Fibroblast of skin of right biceps (primary cell): Measurements from ENCODE around the gene CDK6.

Source experiments
- DNase-seq: peaks from one replicate; pipeline ENCODE4 v3.0.0-alpha.2; 2013

The CDK6 gene

DNA sequence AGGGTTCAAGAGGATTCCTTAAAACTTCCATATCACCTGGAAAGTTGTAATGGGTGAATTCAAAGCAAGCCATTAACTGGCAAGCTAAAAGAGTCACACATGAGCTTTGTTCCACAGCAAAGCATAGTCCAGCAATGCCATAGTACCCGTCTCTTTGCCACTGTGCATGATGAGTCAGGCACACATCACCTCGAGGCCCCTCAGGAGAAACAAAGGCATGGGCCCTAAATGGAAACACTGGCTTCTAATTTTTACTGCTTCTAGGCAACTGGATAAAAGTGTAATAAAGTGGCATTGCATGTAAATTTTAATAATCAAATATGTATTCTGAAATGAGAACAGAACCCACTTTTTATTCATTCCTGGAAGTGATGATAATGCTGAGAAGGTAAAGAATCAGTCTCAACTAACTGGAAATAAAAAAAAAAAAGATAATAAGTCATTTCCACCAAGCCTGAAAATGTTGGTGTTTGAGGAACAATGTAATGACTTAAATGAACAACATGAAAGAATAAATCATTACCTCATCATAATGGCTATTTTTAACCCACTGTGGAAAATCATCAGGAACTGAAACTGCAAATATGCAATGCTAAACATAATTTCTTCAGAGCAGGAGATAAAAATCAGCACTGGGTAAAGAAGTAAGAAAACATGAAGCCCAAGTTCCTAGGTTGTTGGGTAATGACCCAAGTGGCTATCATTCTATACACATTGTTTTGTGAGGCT, 104.9 kb downstream of the CDK6 start:
- peak; percentile 64 for DNase-seq

DNA sequence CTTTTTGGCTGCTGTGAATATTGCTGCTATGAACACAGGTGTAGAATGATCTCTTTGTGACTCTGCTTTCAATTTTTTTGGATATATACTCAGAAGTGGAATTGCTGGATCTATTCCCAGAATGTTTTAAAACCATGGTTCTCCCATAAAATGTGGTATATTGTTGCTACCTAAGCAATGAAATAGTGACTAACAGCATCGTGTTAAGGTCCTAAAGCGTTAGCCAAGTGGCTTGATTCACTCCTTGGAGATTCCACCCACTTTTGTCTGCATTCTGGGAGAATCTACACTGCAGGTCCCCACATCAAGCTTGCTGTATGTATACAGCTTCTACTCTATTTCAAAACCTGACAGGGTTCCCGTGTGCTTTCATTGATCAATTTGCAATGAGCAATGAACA, 105.6 kb downstream of the CDK6 start:
- DNase-seq, result peak; percentile 71

DNA sequence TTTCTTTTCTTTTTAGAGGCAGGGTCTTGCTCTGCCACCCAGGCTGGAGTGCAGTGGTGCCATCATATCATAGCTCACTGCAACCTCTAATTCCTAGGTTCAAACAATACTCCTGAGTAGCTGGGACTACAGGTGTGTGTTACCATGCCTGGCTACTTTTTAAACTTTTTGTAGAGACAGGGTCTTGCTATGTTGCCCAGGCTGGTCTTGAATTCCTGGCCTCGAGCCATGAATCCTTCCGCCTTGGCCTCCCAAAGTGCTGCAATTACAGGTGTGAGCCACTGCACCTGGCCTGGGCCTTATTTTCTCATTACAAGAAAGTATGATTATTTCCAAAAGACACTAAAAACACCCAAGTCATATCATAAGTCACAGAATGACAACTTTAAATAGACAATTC, 106.6 kb downstream of the CDK6 start:
- DNase-seq, result no peak

DNA sequence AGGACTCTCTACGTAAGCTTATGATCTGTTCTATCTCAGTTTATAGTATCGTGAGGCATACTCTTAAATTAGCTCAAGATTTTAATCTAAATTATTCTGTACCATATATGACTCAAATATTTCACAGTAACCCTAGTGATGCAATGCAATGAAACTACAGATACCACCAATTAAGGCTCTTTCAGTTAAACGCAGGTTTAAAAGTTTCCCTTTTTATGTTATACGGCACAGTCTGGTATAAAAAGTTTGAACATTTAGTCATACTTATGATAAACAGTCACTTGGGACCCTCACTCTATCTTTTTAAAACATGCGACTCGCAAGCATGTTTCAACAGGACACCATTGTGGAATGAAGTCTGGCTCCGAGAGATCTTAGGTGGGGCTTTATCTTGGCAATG, 107.2 kb downstream of the CDK6 start:
- DNase-seq, result peak; percentile 64

DNA sequence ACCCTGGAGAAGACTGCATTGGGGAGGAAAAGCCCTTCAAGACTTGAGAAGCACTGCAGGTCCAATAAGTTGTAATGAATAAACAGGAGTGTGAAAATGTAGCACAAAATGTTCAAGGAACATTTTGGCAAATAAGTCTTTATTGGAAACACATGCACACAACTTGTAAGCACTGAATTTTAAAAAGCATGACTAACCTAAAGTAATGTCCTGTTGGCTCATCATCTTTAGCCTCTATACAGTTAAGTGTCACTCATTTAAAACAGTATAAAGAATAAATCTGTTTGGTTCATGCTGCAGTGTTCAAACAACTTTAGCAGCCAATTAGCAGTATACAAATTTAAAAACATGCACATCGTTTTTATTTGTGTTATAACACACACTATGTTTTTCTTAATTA, 108.6 kb downstream of the CDK6 start:
- peak; percentile 77 for DNase-seq

DNA sequence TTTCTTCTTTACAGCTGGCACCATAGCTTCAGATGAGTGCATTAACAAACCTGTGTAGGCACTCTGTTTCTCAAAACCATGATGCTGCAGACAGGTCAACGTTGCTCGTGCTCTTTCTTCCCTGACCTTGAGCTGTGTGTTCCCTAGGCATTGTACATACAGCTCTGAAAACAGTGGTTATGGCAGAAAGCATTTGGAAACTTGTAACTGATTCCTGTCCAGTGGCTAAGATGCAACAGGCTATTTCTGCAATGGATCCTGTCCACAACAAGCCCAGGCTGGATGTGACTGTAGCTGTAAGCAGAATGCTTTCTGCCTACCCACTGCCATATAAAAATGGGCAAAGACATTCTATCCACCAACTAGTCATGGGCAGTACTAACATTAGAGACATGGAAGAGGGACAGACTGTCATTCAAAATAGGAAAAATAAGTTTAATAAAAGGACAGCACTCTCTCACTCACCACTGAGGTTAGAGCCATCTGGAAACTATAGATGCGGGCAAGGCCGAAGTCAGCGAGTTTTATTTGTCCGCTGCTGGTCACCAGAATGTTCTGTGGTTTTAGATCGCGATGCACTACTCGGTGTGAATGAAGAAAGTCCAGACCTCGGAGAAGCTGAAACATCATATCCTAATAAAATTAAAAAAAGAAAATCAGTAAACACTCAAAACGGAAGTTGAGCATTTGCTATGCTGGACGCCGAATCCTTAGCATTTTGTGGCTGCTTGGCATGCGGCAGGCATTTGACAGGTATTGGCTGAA, 111.0 kb downstream of the CDK6 start:
- no peak for DNase-seq

DNA sequence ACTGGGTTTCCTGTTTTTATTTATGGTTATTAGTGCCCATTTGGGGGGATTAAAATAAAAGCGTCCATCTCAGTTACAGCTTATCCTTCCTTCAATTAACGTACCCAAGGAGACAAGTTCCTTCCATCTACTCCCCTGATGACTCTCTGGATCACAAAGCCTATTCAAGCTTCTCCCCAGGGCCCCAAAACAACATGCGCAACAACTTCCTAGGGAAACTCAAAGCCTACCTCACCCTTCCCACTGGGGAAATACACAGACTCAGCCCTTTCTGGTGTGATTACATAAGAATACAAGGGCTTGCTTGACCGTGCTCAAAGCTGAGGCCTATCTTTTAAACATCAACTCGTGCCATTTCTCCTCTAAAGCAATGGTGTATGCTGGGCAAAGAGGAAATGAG, 112.4 kb downstream of the CDK6 start:
- no peak for DNase-seq

DNA sequence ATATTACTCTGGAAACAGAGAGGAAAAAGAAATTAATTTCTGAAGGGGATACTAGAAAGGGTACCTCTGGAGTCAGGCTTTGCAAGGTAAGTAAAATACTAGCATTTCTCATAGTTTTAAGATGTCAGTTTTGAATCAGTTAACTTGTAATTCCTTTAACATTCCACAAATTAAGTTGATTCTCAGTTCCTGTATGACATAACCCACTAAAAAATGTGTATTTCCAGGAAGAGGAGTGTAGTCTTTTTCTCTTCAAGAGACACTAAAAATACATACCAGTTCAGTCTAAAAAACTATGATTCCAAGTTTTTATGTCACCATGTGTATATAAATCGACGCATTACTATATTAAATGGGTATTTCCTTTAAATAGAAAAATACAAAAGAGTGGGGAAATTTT, 113.2 kb downstream of the CDK6 start:
- DNase-seq, result peak; percentile 83

DNA sequence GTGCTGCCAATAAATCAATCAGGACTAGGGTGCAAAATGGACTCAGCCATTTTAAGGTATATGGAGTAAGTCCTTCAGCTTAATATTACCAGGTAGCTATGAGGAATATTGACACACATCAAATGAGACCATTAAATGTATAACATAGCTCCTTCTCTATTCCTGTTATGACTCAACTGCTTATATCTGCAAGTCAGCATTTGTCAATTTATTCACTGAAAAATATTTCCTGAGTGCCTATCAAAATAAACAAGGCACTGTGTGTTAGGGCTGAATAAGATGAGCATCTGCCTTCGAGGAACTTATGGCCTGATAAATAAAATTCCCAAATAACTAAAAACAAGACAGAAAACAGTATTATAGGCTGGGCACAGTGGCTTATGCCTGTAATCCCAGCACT, 113.8 kb downstream of the CDK6 start:
- no peak for DNase-seq

DNA sequence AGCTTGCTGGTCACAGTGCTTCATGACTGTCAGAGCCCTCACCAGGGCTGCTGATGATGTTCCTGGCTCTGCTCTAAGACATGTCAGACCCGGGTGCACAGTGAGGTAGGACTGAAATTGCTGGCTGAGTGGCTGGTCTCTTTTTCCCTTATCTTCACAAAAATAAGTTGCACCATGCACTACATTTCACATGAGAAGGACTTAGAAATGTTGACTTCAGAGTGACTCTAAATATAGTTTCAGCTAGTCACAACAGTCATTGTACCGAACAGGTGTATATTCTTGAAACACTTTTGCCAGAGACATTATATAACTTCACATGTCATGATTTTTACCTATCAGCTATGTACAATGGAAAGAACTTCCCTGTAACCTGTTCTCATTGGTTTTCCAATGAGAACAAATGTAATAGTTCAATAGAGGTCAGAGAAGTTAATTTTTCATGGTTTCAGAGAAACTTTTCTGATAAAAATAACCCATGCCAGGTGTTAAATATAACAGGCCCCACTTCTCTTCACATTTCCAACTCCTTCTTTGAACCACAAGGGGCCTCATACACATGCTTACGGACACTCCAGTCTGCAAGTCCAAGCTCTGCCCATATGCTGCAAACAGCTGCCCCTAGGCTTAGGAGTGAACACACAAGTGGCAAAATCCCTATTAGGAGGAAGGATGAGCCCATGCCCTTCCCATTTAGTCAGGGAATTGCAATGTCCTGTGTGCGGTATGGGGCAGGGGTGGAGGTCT, 115.6 kb downstream of the CDK6 start:
- no peak for DNase-seq

DNA sequence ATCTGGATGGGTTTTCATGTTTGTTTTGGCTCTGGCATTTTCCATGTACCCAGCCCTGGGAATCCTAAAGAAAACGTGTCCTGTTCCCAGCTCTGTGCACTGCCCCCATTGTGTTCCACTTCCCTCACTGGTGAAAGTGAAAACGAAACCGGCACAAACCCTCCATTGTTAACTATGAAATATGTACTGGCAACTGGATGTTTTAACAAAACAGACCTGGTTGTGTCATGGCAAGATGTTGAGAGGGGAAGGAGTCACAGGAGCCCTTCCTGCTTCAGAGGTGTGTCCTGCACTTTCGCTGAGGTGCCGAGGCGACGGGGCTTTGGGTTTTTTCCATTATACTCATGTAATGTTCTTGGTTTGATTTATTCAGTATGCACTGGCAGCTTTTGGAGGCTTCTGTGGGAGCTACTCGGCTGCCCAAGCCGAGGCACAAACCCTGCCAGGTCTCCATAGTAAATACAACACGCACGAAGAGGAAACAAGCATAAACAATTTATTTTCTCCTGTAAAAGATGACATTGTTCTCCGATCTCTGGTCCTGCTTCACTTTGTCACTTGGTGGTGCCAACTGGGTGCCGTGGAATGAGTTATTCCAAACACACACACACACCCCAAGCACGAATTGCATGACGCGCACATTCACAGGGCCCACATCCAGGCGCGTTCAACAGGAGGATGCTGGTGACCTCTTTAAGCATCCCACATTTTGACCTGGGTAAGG, 118.2 kb downstream of the CDK6 start:
- DNase-seq, result no peak

DNA sequence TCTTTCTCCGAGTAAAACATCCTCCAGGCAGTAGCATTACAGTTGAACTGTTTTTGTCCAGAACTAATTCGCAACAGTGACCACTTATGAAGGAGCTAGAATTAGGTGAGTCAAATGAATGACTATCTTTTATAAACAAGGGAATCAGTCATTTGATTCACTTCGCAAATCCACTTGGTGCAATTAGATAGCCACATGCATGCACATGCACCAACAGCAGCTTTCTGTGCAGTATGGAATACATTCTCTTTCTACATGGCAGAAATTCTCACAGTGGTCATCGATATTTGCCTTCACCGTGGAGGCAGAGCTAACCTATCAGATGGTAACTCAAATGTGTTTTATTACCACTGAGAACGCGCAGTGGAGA, 118.8 kb downstream of the CDK6 start:
- DNase-seq, result no peak

DNA sequence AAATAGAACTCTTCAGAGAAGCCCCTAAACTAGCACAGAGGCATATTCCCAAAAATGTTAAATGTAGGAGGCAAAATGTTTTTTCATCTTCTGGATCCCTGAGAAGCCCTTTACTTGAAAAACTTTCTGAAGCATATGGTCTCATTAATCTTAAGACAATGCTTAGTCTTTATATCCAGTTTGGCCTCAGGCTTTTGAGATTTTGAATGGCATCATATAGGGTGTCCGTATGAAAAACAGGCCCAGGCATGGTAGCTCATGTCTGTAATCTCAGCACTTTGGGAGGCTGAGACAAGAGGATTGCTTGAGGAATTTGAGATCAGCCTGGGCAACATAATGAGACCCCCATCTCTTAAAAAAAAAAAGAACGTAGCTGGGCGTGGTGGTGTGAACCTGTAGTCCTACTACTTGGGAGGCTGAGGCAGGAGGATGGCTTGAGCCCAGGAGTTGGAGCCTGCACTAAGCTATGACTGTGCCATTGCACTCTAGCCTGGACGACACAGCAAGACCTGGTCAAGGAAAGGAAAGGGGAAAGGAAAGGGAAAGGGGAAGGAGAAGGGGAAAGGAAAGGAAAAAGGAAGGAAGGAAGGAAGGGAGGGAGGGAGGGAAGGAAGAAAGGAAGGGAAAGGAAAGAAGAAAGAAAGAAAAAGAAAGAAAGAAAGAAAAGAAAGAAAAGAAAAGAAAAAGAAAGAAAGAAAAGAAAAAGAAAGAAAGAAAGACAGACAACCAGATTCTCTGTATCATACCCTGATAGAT, 119.4 kb downstream of the CDK6 start:
- no peak for DNase-seq

DNA sequence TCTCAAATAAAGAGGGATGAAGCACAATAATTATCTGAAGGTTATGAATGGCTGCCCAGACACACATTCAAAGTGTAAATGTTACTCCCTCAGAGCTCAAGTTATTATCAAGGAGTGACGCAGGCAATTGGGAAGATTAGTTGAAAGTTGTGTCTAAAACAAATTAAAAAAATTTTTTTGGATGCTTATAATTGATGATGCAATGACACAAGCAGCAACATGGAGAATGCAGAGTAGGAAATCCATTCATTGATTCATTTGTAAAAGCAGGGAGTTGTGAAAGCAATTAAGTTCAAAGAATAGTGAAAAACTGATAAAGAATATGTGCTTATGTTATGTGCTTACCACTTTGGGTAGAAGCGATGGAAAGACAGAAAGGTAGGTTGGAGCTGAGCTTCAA, 120.4 kb downstream of the CDK6 start:
- no peak for DNase-seq

DNA sequence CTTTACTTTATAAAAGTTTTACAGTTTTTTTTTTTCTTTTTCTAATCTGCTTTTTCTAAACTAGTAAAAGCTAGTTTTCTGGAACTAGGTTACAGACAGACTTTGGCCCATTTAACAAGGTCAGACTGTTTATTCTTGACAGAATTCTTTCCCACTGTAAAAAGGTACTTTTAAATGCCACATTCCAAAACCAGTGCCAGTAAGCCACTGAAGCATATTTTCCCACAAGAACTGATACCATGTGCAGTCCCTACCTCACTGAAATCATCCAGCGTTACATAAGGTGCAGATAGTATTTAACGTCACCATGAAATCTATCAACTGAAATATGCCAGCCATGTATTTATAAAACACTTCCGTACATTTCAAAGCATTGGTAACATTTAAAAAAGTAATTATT, 121.6 kb downstream of the CDK6 start:
- no peak for DNase-seq

DNA sequence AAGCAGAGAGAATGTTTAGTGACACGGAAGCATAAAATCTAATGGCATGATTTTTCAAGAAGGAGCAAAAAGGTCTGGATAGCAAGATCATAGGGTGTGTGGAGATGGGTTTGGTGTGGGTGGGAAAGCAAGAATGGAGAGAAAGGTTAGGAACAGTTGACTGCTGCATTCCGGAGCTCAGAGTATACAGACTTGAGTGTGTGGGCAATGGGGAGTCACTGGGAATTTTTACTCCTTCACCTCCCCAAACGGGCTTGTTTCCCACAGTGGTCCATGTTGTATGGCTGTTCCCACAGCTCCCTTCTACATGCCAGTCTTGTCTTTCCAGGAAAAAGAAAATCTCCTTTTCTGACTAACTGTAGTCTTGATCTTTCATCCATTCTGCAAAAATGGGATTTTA, 122.1 kb downstream of the CDK6 start:
- DNase-seq, result no peak

DNA sequence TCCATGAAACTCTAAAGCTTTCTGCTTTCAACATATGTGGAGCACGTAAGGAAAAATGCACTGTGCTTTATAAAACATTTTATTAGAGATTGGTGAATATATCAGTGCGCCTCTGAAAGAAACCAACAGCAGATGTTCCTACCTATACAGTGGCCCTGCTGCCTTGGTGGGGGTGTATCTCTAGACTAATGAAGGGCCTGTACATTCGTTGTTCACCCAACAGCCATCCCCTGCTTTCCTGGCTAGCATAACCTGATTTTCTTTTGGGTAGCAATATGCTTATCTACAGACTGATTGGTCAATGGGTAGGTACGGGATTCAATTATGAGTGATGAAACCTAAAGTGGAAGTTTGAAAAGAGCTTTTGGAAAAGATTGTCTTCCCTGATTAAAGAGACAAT, 126.5 kb downstream of the CDK6 start:
- no peak for DNase-seq

DNA sequence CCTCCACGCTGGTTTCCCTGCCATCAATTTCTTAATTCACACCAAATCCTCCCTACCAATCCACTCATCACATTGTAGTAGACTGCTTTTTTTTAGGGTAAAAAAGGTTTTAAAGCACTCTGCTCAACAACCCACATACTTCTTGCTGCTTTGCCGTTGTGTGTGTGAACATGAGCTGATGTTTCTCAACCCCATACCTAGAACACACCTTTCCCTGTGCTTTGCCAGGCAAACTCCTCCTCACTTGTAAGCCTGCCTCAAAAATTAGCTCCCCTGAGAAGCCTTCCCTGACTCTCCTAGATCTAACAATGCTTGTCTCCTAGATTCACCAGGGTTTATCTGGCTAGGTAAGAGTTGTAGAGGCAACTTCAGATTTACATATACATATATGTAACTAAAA, 127.2 kb downstream of the CDK6 start:
- no peak for DNase-seq

DNA sequence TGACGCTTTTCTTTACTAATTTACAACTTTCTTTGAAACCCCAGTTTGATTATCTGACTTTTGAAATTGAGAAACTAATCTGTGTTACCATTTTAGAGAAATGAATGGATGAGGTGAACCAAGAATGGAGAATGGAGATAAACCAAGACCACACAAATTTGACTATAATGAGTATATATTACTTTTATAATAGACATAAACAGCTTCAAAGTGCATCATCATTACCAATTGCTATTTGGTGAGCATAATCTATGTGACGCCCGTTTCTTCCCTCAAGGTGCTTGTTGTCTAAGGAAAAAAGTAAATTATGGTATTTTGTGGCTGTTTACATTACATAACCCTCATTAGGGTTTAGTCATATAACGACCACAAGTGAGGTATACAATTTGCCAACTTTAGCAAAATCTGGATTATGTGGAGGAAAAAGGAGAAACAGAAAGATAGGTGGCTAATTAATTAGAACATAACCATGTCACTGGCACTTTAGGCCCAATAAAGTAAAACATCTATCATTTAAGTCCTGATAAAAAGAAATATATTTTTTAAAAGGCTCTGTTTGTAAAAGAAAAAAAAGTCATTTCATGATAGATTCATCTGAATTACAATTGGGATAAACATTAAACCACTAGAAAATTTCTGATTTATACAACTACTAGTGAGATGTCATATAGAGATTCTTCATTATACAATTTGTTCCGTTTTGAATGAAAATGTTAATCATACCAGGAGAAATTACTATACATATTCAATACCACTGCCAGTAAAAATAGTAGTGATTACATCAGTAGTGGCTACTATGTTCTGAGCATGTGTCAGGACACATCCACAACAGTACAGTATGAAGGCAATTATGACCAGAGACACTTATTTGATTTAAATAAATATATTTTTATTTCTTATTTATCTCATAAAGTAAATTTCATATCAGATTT, 128.0 kb downstream of the CDK6 start:
- DNase-seq, result no peak

DNA sequence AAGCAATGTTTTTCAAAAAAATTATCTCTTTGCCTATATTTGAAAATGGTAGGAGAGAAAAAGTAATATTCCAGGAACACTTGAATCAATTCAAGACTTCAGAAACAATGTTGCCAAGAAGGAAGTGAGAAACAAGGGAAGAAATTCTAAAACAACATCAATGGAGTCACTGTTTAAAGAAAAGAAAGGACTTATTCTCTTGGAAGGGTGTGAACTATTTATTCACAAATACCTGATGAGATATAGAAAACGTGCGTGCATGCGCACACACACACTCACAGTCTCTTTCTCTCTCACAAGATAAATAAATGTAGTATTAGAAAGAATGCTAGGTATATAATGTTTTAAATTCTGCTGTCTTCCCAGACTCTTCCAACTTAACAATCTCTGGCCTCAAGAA, 128.9 kb downstream of the CDK6 start:
- no peak for DNase-seq

DNA sequence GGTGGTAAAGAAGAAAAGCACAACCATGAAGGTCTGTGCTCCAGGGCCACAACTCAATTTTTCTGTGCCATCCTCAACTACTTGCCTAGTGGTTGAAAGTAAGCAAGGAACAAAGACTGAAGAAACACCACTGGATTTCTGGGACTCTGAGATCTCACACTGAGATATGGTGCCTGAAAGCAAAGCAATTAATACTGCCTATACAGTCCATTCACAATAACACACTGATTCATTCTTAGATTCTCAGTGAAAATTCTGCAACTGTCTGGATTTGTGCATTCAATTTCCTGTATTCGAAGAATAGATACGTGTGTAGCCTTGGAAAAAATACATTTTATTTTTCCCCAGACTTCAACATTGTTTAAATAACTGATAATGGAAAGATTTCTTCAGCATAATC, 129.8 kb downstream of the CDK6 start:
- no peak for DNase-seq
